ENCODE data around the gene GRIN2A.

Gene GRIN2A

GRCh38 chr16:10107081-10107480 is 75.1 kb downstream of the GRIN2A start:
- H3K27me3 ChIP-seq (replicated peaks; ENCODE audit: insufficient read depth, low read length) = no peaks in the 10 kb centered on the region

GRCh38 chr16:10103700-10104099 is 78.5 kb downstream of the GRIN2A start:
- Histone ChIP-seq H3K79me2 (ENCODE audit: low read length) (no peaks in the 10 kb centered on the region), H4K20me1 (ENCODE audit: insufficient read depth, low read length) (no peaks in the 10 kb centered on the region), H3K4me3 (ENCODE audit: low read length) (no peak overlapping the region), H3K9ac (ENCODE audit: low read length) (no peak overlapping the region), H3K9me3 (replicated peaks; ENCODE audit: insufficient read depth, low read length) (no peaks in the 10 kb centered on the region), H3K36me3 (replicated peaks; ENCODE audit: insufficient read depth, low read length) (no peaks in the 10 kb centered on the region), H3K27me3 (replicated peaks; ENCODE audit: insufficient read depth, low read length) (no peaks in the 10 kb centered on the region), H3K27ac (ENCODE audit: low read length) (no peak overlapping the region), H2AFZ (ENCODE audit: low read length) (no peak overlapping the region), H3K4me1 (ENCODE audit: low read length) (no peaks in the 10 kb centered on the region), H3F3A (ENCODE audit: insufficient read depth, low read length) (no peaks in the 10 kb centered on the region), H3K9me2 (replicated peaks; ENCODE audit: insufficient read depth, low read length) (no peaks in the 10 kb centered on the region), H3K4me2 (ENCODE audit: low read depth, low read length) (no peak overlapping the region)
- TF ChIP-seq EZH2 (optimal IDR thresholded peaks at IDR 0.05; ENCODE audit: low read depth, low read length) (no peak), EZH2phosphoT487 (IDR thresholded peaks at IDR 0.05; ENCODE audit: low read length) (no peak), CTCF (IDR thresholded peaks at IDR 0.05; ENCODE audit: low read length) (no peak)
- DNase-seq = no peak

More at GRCh38 chr16:10107081-10107480, 75.1 kb downstream of the GRIN2A start:
- Histone ChIP-seq H3K4me1 (ENCODE audit: low read length) (no peaks in the 10 kb centered on the region), H3K79me2 (ENCODE audit: low read length) (no peaks in the 10 kb centered on the region), H3K9me3 (replicated peaks; ENCODE audit: insufficient read depth, low read length) (no peaks in the 10 kb centered on the region), H3K9ac (ENCODE audit: low read length) (no peak overlapping the region), H3K27ac (ENCODE audit: low read length) (no peak overlapping the region), H3K9me2 (replicated peaks; ENCODE audit: insufficient read depth, low read length) (no peaks in the 10 kb centered on the region), H3K4me3 (ENCODE audit: low read length) (no peak overlapping the region), H3K36me3 (replicated peaks; ENCODE audit: insufficient read depth, low read length) (no peaks in the 10 kb centered on the region), H3F3A (ENCODE audit: insufficient read depth, low read length) (no peaks in the 10 kb centered on the region), H3K4me2 (ENCODE audit: low read depth, low read length) (no peak overlapping the region), H4K20me1 (ENCODE audit: insufficient read depth, low read length) (no peaks in the 10 kb centered on the region), H2AFZ (ENCODE audit: low read length) (no peak overlapping the region)
- TF ChIP-seq EZH2phosphoT487 (IDR thresholded peaks at IDR 0.05; ENCODE audit: low read length) = no peak
- TF ChIP-seq EZH2 (optimal IDR thresholded peaks at IDR 0.05; ENCODE audit: low read depth, low read length) = no peak
- no peak for TF ChIP-seq CTCF (IDR thresholded peaks at IDR 0.05; ENCODE audit: low read length)
- no peak for DNase-seq

GRCh38 chr16:10103118-10103517 is 79.1 kb downstream of the GRIN2A start:
- Histone ChIP-seq H3K36me3 (replicated peaks; ENCODE audit: insufficient read depth, low read length) (no peaks in the 10 kb centered on the region), H3K4me2 (ENCODE audit: low read depth, low read length) (no peak overlapping the region), H3K9me2 (replicated peaks; ENCODE audit: insufficient read depth, low read length) (no peaks in the 10 kb centered on the region), H4K20me1 (ENCODE audit: insufficient read depth, low read length) (no peaks in the 10 kb centered on the region), H3K9me3 (replicated peaks; ENCODE audit: insufficient read depth, low read length) (no peaks in the 10 kb centered on the region), H3F3A (ENCODE audit: insufficient read depth, low read length) (no peaks in the 10 kb centered on the region), H3K79me2 (ENCODE audit: low read length) (no peaks in the 10 kb centered on the region), H3K4me1 (ENCODE audit: low read length) (no peaks in the 10 kb centered on the region), H2AFZ (ENCODE audit: low read length) (no peak overlapping the region), H3K9ac (ENCODE audit: low read length) (no peak overlapping the region), H3K4me3 (ENCODE audit: low read length) (no peak overlapping the region), H3K27me3 (replicated peaks; ENCODE audit: insufficient read depth, low read length) (no peaks in the 10 kb centered on the region), H3K27ac (ENCODE audit: low read length) (no peak overlapping the region)
- DNase-seq = no peak
- TF ChIP-seq EZH2phosphoT487 (IDR thresholded peaks at IDR 0.05; ENCODE audit: low read length) (no peak), EZH2 (optimal IDR thresholded peaks at IDR 0.05; ENCODE audit: low read depth, low read length) (no peak)

GRCh38 chr16:10100829-10101228 is 81.4 kb downstream of the GRIN2A start:
- Histone ChIP-seq H3K9me2 (replicated peaks; ENCODE audit: insufficient read depth, low read length) (no peaks in the 10 kb centered on the region), H3K36me3 (replicated peaks; ENCODE audit: insufficient read depth, low read length) (no peaks in the 10 kb centered on the region), H3K9me3 (replicated peaks; ENCODE audit: insufficient read depth, low read length) (no peaks in the 10 kb centered on the region), H3K4me2 (ENCODE audit: low read depth, low read length) (no peak overlapping the region), H3K9ac (ENCODE audit: low read length) (no peak overlapping the region), H3K4me3 (ENCODE audit: low read length) (no peak overlapping the region), H3F3A (ENCODE audit: insufficient read depth, low read length) (no peaks in the 10 kb centered on the region), H2AFZ (ENCODE audit: low read length) (no peak overlapping the region), H3K27ac (ENCODE audit: low read length) (no peak overlapping the region), H3K79me2 (ENCODE audit: low read length) (no peaks in the 10 kb centered on the region), H4K20me1 (ENCODE audit: insufficient read depth, low read length) (no peaks in the 10 kb centered on the region), H3K27me3 (replicated peaks; ENCODE audit: insufficient read depth, low read length) (no peaks in the 10 kb centered on the region), H3K4me1 (ENCODE audit: low read length) (no peaks in the 10 kb centered on the region)
- no peak for DNase-seq
- TF ChIP-seq EZH2 (optimal IDR thresholded peaks at IDR 0.05; ENCODE audit: low read depth, low read length) = no peak
- TF ChIP-seq CTCF (IDR thresholded peaks at IDR 0.05; ENCODE audit: low read length) = no peak
- no peak for TF ChIP-seq EZH2phosphoT487 (IDR thresholded peaks at IDR 0.05; ENCODE audit: low read length)
